Urinary bladder (tissue), 4 donors: ENCODE results near the gene SPAG5. TPM values are rescaled to one million over a fixed set of nuclear protein-coding genes. Genes with fewer than 3 reads are reported as not detected.

Experiments used
- DNase-seq: peaks from one replicate; pipeline ENCODE4 v3.0.0-alpha.2; 2015; ENCODE audit errors: extremely low spot score
- H3K27ac ChIP-seq: one replicate; pipeline ENCODE4 v1.5.1; 2013; ENCODE audit warnings: low read depth, mild to moderate bottlenecking, moderate library complexity
- H3K36me3 ChIP-seq: one replicate; pipeline ENCODE4 v1.6.1; 2013; ENCODE audit warnings: mild to moderate bottlenecking, moderate library complexity; ENCODE audit not compliant: insufficient read depth
- H3K4me1 ChIP-seq: one replicate; pipeline ENCODE4 v1.6.1; 2013; ENCODE audit warnings: mild to moderate bottlenecking, moderate library complexity; ENCODE audit not compliant: insufficient read depth
- H3K4me3 ChIP-seq: one replicate; pipeline ENCODE4 v1.5.1; 2013; ENCODE audit warnings: low read depth, low read length
- WGBS: extraction: QIAGEN DNeasy Blood & Tissue Kit; methylation state at CpG from one replicate; pipeline ENCODE4 v1.1.7; 2013; 5-methylcytosine and 5-hydroxymethylcytosine counted together
- polyA plus RNA-seq: library from polyadenylated mRNA; stranded (reverse); fragments of 200-250 nt; gene quantifications from one replicate; pipeline ENCODE4 v1.2.3, GENCODE V29; 2013
- total RNA-seq: library from RNA; depleted of rRNA; stranded (reverse); fragments of >200 nt; gene quantifications from one replicate; pipeline ENCODE4 v1.2.3, GENCODE V29; 2014
- donor health status: healthy with polysubstance abuse.
- donor health status: healthy.

Gene SPAG5
- total and polyA plus RNA-seq, 2 donors, result 2.7 to 17.9 TPM

GRCh38 chr17:28537219-28537610, 61.6 kb downstream of the SPAG5 start:
- no peak overlapping the region for H3K4me3 ChIP-seq
- DNase-seq, result no peak
- WGBS, result 78% methylated on average over 12 of the region's 12 CpGs
- H3K4me1 ChIP-seq, result no peaks in the 10 kb centered on the region
- no peaks in the 10 kb centered on the region for H3K36me3 ChIP-seq
- no peak overlapping the region for H3K27ac ChIP-seq

- WGBS, result 76% methylated on average over 9 of the region's 9 CpGs
Observed at GRCh38 chr17:28536532-28537218, 62.1 kb downstream of the SPAG5 start.

DNA sequence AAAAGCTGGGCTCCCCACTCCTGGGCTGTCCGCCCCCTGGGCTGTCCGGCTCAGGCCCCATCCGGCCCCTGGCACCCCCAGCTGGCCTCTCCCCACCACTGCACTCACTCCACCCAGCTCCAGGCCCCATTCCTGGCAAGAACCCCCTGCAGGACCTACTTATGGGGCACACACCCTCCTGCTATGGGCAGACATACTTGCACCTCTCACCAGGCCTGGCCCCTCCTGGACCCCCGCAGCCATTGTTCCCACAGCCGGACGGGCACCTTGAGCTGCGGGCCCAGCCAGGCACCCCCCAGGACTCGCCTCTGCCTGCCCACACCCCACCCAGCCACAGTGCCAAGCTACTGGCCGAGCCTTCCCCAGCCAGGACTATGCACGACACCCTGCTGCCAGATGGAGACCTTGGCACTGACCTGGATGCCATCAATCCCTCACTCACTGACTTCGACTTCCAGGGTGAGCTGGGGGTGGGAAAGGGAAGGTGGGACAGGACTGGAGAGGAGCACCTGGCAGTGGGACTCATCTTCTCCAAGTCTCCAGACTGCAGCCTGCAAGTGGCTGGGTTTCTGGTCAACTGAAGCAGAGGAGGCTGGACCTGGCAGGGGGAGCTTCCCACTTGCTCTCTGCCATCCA, 64.0 kb downstream of the SPAG5 start:
- Histone ChIP-seq H3K4me1 (no peaks in the 10 kb centered on the region), H3K36me3 (no peaks in the 10 kb centered on the region), H3K4me3 (no peak overlapping the region), H3K27ac (no peak overlapping the region)
- 80% methylated on average over 11 of the region's 11 CpGs for WGBS
- DNase-seq, result no peak

More at GRCh38 chr17:28536532-28537218, 62.1 kb downstream of the SPAG5 start:
- H3K4me3 ChIP-seq, result no peak overlapping the region
- H3K27ac ChIP-seq, result no peak overlapping the region
- no peak for DNase-seq
- H3K36me3 ChIP-seq, result no peaks in the 10 kb centered on the region
- no peaks in the 10 kb centered on the region for H3K4me1 ChIP-seq

DNA sequence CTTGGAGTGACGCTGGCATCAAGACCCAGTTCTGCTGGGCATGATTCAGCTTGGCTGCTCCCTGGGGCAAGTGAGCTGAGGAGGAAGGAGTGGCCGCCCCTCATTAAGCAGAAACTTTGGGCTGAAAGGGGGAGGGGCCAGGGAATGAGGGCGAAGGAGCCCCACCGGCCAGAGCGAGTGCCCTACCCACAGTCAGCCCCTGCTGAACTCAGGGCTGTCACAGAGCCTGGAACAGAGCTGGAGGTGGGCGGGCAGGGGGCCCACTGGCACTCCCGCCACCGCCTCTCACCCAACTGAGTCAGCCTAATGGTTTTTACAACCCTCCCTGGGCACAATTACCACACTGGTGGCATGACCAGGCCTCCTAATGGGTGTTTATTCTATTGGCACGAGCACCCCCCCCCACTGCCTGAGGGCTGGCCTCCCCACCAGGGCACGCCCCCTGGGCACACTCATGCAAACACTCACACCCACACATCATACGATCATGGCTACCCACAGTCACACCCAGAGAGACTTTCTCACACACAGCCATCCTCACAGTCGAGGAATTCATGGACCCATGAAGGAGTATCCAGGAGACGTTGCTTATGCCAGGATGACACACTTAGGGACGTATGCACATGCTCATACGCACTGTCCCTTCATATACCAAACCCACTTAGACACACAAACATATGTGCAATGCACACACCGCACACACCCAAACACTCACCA, 65.6 kb downstream of the SPAG5 start:
- H3K4me3 ChIP-seq, result no peak overlapping the region
- 66% methylated on average over 16 of the region's 16 CpGs for WGBS
- H3K27ac ChIP-seq, result no peak overlapping the region
- no peak for DNase-seq
- H3K4me1 ChIP-seq, result no peaks in the 10 kb centered on the region
- H3K36me3 ChIP-seq, result no peaks in the 10 kb centered on the region

DNA sequence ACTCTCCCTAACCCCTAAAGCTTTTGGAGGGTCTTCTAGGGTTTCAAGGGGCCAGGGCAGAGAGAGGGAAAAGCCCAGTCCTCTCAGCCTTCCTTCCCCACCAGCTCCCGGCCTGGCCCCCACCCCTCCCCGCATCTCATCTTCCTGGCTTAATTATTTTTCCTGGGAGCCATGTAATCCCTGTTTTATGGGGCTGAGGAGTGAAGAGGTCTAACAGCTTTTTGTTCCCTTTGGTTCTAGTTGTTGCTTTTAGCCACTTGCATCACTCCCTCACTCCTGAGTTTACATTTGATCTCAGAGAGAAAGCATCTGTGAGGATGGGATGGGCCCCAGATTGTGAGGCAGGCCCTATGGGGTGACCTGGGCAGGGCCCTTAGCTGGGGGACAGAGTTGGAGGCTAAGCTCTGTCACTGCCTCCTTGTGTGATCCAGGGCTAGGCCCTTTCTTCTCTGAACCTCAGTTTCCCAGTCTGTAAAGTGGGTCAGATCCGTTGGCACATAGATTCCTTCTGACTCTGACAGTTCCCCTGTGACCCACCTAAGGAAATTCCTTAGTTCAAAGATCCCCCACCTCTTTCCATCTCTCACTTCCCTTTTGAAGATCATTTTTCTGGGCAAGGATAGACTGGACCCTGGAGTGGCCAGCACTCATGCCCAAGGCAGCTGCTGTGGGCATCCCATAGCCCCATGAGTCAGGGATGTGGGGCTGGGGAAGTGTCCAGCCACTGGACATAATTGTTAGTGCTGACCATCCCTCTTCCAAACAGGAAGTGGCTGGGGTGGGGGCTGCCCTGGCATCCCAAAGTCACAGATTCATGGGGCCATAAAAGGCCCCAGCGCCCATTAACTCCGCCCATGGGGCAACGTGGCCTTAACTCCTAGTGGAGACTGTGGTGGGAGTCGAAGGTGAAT, 66.5 kb downstream of the SPAG5 start:
- Histone ChIP-seq H3K27ac (peak overlapping the region; percentile 43), H3K4me3 (no peak overlapping the region), H3K4me1 (no peaks in the 10 kb centered on the region), H3K36me3 (no peaks in the 10 kb centered on the region)
- 61% methylated on average over 7 of the region's 7 CpGs for WGBS
- DNase-seq, result no peak

GRCh38 chr17:28530926-28531325, 67.9 kb downstream of the SPAG5 start:
- DNase-seq, result no peak
- Histone ChIP-seq H3K27ac (no peak overlapping the region), H3K4me1 (no peaks in the 10 kb centered on the region), H3K4me3 (no peak overlapping the region), H3K36me3 (no peaks in the 10 kb centered on the region)
- WGBS, result 65% methylated on average over 7 of the region's 7 CpGs

GRCh38 chr17:28530250-28530649, 68.6 kb downstream of the SPAG5 start:
- 84% methylated on average over 4 of the region's 4 CpGs for WGBS
- Histone ChIP-seq H3K4me3 (no peak overlapping the region), H3K4me1 (no peaks in the 10 kb centered on the region), H3K36me3 (no peaks in the 10 kb centered on the region), H3K27ac (no peak overlapping the region)
- DNase-seq, result no peak

DNA sequence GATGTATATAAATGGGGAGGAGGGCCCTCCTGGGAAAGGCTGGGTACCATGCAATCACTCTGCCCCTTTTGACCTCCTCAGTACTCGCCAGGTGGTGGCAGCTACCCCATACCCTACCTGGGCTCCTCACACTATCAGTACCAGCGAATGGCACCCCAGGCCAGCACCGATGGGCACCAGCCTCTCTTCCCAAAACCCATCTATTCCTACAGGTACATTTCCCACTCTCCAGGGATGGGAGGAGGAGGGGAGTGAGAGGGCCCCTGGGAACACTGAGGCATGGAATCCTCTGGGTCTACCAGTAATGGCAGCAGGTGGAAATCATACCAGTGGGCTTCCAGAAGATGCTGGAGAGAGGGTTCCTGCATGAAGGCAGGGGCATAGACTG, 69.8 kb downstream of the SPAG5 start:
- no peaks in the 10 kb centered on the region for H3K4me1 ChIP-seq

DNA sequence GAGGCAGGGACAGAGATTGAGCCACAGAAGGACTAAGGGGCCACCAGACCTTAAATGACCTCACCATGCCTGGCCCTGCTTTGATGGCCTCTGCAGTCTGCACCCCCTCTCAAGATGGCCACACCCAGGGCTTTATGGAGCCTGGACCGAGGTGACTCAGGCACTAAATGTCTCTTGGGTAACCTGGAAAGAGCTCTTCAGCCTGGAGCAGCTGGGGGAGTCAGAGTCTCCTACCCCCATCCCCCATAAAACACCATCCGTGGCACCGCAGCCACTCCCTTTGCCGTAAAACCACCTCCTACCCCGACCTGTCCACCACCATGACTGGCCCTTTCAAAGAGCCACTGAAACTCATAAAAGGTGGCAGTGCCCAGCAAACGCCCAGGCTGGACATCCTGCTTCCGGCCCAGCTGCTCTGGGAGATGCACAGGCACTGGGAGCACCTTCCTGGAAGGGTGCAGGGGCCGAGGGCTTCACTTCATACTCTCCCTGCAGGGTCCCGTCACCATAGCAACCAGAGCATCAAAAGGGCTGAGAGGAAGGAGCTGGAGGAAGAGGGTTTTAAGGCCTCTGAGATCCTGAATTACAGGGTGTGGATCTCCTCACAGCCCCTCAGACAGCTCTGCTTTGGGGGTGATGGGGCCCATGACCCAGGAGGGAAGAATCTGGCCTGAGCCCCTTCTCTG, 70.4 kb downstream of the SPAG5 start:
- Histone ChIP-seq H3K4me1 (no peaks in the 10 kb centered on the region), H3K27ac (no peak overlapping the region), H3K36me3 (no peaks in the 10 kb centered on the region), H3K4me3 (no peak overlapping the region)
- 64% methylated on average over 9 of the region's 9 CpGs for WGBS
- DNase-seq, result no peak

More for the DNA sequence above, 69.8 kb downstream of the SPAG5 start:
- Histone ChIP-seq H3K27ac (no peak overlapping the region), H3K4me3 (no peak overlapping the region), H3K36me3 (no peaks in the 10 kb centered on the region)
- DNase-seq, result no peak
- 84% methylated on average over 3 of the region's 3 CpGs for WGBS

DNA sequence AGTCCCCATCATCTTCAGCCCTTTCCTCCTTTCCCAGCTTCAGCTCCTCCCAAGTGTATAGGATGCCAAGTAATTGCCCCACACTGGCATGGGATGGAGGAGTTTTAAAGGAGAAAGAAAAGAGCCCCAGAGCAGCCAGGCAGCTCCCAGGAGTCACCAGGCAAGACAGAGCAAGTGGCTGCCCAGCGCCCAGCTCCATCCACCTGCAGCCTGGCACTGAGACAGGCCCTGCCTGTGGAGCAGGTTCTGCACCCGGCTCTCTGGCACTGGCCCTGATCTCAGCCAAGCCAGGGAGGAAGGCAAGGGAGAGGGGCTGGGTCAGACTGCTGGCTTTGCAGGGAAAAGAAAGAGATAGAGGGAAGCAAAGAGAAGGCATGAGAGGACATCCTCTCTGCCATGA, 71.0 kb downstream of the SPAG5 start:
- WGBS, result 88% methylated on average over 2 of the region's 2 CpGs
- DNase-seq, result no peak
- peak overlapping the region; percentile 38 for H3K27ac ChIP-seq

More for the DNA sequence above, 71.0 kb downstream of the SPAG5 start:
- Histone ChIP-seq H3K4me3 (no peak overlapping the region), H3K36me3 (no peaks in the 10 kb centered on the region), H3K4me1 (no peaks in the 10 kb centered on the region)
